ENCODE measurements around the gene RFLNA.

The RFLNA gene

GRCh38 chr12:124356221-124356620 is 61.3 kb downstream of the RFLNA start:
- Histone ChIP-seq H3K27me3 (ENCODE audit: insufficient read depth, low read depth, severe bottlenecking) (no peaks in the 10 kb centered on the region), H3K4me3 (ENCODE audit: low read depth, low read length) (no peak overlapping the region), H3K9me3 (ENCODE audit: severe bottlenecking) (no peaks in the 10 kb centered on the region), H3K27ac (no peak overlapping the region), H3K36me3 (peaks cover 94% of the 10 kb centered on the region)
- TF ChIP-seq CTCF (IDR thresholded peaks at IDR 0.05; ENCODE audit: low read depth, low read length) = no peak
- no peak for DNase-seq

GRCh38 chr12:124357616-124358015 is 62.7 kb downstream of the RFLNA start:
- no peak overlapping the region for H3K27ac ChIP-seq
- no peaks in the 10 kb centered on the region for H3K27me3 ChIP-seq (ENCODE audit: insufficient read depth, low read depth, severe bottlenecking)
- H3K36me3 ChIP-seq = peaks cover 90% of the 10 kb centered on the region
- H3K4me3 ChIP-seq (ENCODE audit: low read depth, low read length) = no peak overlapping the region
- no peak for DNase-seq
- no peaks in the 10 kb centered on the region for H3K9me3 ChIP-seq (ENCODE audit: severe bottlenecking)
- no peak for TF ChIP-seq CTCF (IDR thresholded peaks at IDR 0.05; ENCODE audit: low read depth, low read length)

- no peak for DNase-seq
- no peak for TF ChIP-seq CTCF (IDR thresholded peaks at IDR 0.05; ENCODE audit: low read depth, low read length)
Measured at GRCh38 chr12:124358572-124358971, 63.7 kb downstream of the RFLNA start.

GRCh38 chr12:124359671-124360581 is 65.0 kb downstream of the RFLNA start:
- no peak overlapping the region for H3K27ac ChIP-seq
- H3K36me3 ChIP-seq = peaks cover 80% of the 10 kb centered on the region
- no peak for TF ChIP-seq CTCF (IDR thresholded peaks at IDR 0.05; ENCODE audit: low read depth, low read length)
- H3K9me3 ChIP-seq (ENCODE audit: severe bottlenecking) = no peaks in the 10 kb centered on the region
- no peaks in the 10 kb centered on the region for H3K27me3 ChIP-seq (ENCODE audit: insufficient read depth, low read depth, severe bottlenecking)
- no peak for DNase-seq
- no peak overlapping the region for H3K4me3 ChIP-seq (ENCODE audit: low read depth, low read length)

More at GRCh38 chr12:124358572-124358971, 63.7 kb downstream of the RFLNA start:
- Histone ChIP-seq H3K27ac (no peak overlapping the region), H3K27me3 (ENCODE audit: insufficient read depth, low read depth, severe bottlenecking) (no peaks in the 10 kb centered on the region), H3K9me3 (ENCODE audit: severe bottlenecking) (no peaks in the 10 kb centered on the region), H3K4me3 (ENCODE audit: low read depth, low read length) (no peak overlapping the region), H3K36me3 (peaks cover 88% of the 10 kb centered on the region)

GRCh38 chr12:124361074-124361970 is 66.4 kb downstream of the RFLNA start:
- no peak for DNase-seq
- TF ChIP-seq CTCF (IDR thresholded peaks at IDR 0.05; ENCODE audit: low read depth, low read length) = no peak
- Histone ChIP-seq H3K4me3 (ENCODE audit: low read depth, low read length) (no peak overlapping the region), H3K9me3 (ENCODE audit: severe bottlenecking) (no peaks in the 10 kb centered on the region), H3K36me3 (peaks cover 73% of the 10 kb centered on the region), H3K27ac (no peak overlapping the region), H3K27me3 (ENCODE audit: insufficient read depth, low read depth, severe bottlenecking) (no peaks in the 10 kb centered on the region)

All from WERI-Rb-1 (cell line).